NCI-H526 treated with DMSO at 0.1 percent for 48 hours (cell line): ENCODE results near the gene NGEF.

Experiments
- DNase-seq: peaks from one replicate; lab custom pipeline; 2025; lab: John Stamatoyannopoulos, UW

Gene NGEF

GRCh38 chr2:232897598-232898408 is 115.3 kb downstream of the NGEF start:
- no peak for DNase-seq

GRCh38 chr2:232896720-232897597 is 116.1 kb downstream of the NGEF start:
- no peak for DNase-seq

- no peak for DNase-seq
Measured at GRCh38 chr2:232896111-232896510, 116.9 kb downstream of the NGEF start.

GRCh38 chr2:232894746-232895145 is 118.3 kb downstream of the NGEF start:
- no peak for DNase-seq

- DNase-seq, result no peak
Measured at GRCh38 chr2:232894251-232894650, 118.8 kb downstream of the NGEF start.

GRCh38 chr2:232893834-232894233 is 119.2 kb downstream of the NGEF start:
- no peak for DNase-seq

GRCh38 chr2:232892843-232893242 is 120.2 kb downstream of the NGEF start:
- DNase-seq, result no peak

- no peak for DNase-seq
Measured at GRCh38 chr2:232892221-232892620, 120.8 kb downstream of the NGEF start.

GRCh38 chr2:232891621-232892071 is 121.4 kb downstream of the NGEF start:
- DNase-seq, result no peak

GRCh38 chr2:232890896-232891601 is 122.0 kb downstream of the NGEF start:
- DNase-seq, result peak; percentile 19

GRCh38 chr2:232890536-232890895 is 122.5 kb downstream of the NGEF start:
- no peak for DNase-seq

GRCh38 chr2:232889876-232890401 is 123.1 kb downstream of the NGEF start:
- DNase-seq, result no peak

- no peak for DNase-seq
Measured at GRCh38 chr2:232888839-232889529, 124.1 kb downstream of the NGEF start.

GRCh38 chr2:232888099-232888836 is 124.8 kb downstream of the NGEF start:
- DNase-seq, result no peak

- DNase-seq, result no peak
Measured at GRCh38 chr2:232887171-232887850, 125.7 kb downstream of the NGEF start.

- no peak for DNase-seq
Measured at GRCh38 chr2:232886632-232887031, 126.4 kb downstream of the NGEF start.

GRCh38 chr2:232886176-232886575 is 126.9 kb downstream of the NGEF start:
- no peak for DNase-seq

- no peak for DNase-seq
Measured at GRCh38 chr2:232885264-232885961, 127.6 kb downstream of the NGEF start.

- no peak for DNase-seq
Measured at GRCh38 chr2:232884549-232885263, 128.3 kb downstream of the NGEF start.
